ENCODE results near the gene ASTN1.

ASTN1 gene

GRCh38 chr1:177012342-177012925 is 152.1 kb downstream of the ASTN1 start:
- Histone ChIP-seq H3K9me3 (replicated peaks in 1 of 2; ENCODE audit: control insufficient read depth in 2 of 2, insufficient read depth in 1 of 2, low read depth in 1 of 2, low read length in 2 of 2) (peaks cover 0 to 2% of the 10 kb centered on the region in 2 donors), H3K23ac (ENCODE audit: low read depth, low read length, poor library complexity) (no peak overlapping the region), H4K91ac (ENCODE audit: low read depth, low read length, poor library complexity) (no peak overlapping the region), H3K36me3 (replicated peaks in 1 of 2; ENCODE audit: control insufficient read depth in 2 of 2, insufficient read depth in 2 of 2, low read length in 2 of 2) (peaks cover 0 to 6% of the 10 kb centered on the region in 2 donors), H2BK15ac (ENCODE audit: low read length) (no peak overlapping the region), H2BK12ac (ENCODE audit: low read length) (no peak overlapping the region), H3K9ac (ENCODE audit: low read depth, low read length, poor library complexity) (no peak overlapping the region), H2BK5ac (ENCODE audit: low read length) (no peak overlapping the region), H3K4me3 (ENCODE audit: low read length in 2 of 2) (no peak overlapping the region), H3K4me2 (ENCODE audit: insufficient read depth, low read length, poor library complexity, severe bottlenecking) (no peak overlapping the region), H3K18ac (ENCODE audit: low read length) (no peak overlapping the region), H2AFZ (ENCODE audit: low read length) (no peak overlapping the region), H3K14ac (ENCODE audit: low read length) (no peak overlapping the region), H2BK120ac (ENCODE audit: low read depth, low read length) (no peak overlapping the region), H3K4me1 (ENCODE audit: control insufficient read depth in 2 of 2, insufficient read depth in 1 of 2, low read depth in 1 of 2, low read length in 2 of 2) (peaks cover 0 to 4% of the 10 kb centered on the region in 2 donors), H3K27ac (replicated peaks; ENCODE audit: low read length) (no peak overlapping the region), H3K79me1 (ENCODE audit: low read depth, low read length) (no peaks in the 10 kb centered on the region), H3K4ac (ENCODE audit: low read length) (no peak overlapping the region), H4K8ac (ENCODE audit: low read depth, low read length) (no peak overlapping the region), H2AK5ac (ENCODE audit: low read depth, low read length) (no peak overlapping the region), H3K27me3 (ENCODE audit: control insufficient read depth in 3 of 3, insufficient read depth in 3 of 3, low read depth in 1 of 3, low read length in 3 of 3) (no peaks in the 10 kb centered on the region)
- no peak for DNase-seq (ENCODE audit: low spot score)
- whole genome bisulfite sequencing, 2 donors (ENCODE audit: extremely low coverage in 2 of 2, insufficient read length in 2 of 2, insufficient replicate concordance in 1 of 2): no CpG with 5 or more reads among the region's 2 CpGs

- Histone ChIP-seq H3K14ac (ENCODE audit: low read length) (no peak overlapping the region), H4K8ac (ENCODE audit: low read depth, low read length) (no peak overlapping the region), H2BK12ac (ENCODE audit: low read length) (no peak overlapping the region), H2AFZ (ENCODE audit: low read length) (no peak overlapping the region), H3K23ac (ENCODE audit: low read depth, low read length, poor library complexity) (no peak overlapping the region), H3K18ac (ENCODE audit: low read length) (no peak overlapping the region), H3K36me3 (replicated peaks in 1 of 2; ENCODE audit: control insufficient read depth in 2 of 2, insufficient read depth in 2 of 2, low read length in 2 of 2) (peaks cover 0 to 6% of the 10 kb centered on the region in 2 donors), H2BK120ac (ENCODE audit: low read depth, low read length) (no peak overlapping the region), H3K27ac (replicated peaks; ENCODE audit: low read length) (no peak overlapping the region), H3K9ac (ENCODE audit: low read depth, low read length, poor library complexity) (peak overlapping the region; percentile 71), H3K27me3 (ENCODE audit: control insufficient read depth in 3 of 3, insufficient read depth in 3 of 3, low read depth in 1 of 3, low read length in 3 of 3) (no peaks in the 10 kb centered on the region), H3K4ac (ENCODE audit: low read length) (no peak overlapping the region), H2BK15ac (ENCODE audit: low read length) (no peak overlapping the region), H3K79me1 (ENCODE audit: low read depth, low read length) (no peaks in the 10 kb centered on the region), H3K4me1 (ENCODE audit: control insufficient read depth in 2 of 2, insufficient read depth in 1 of 2, low read depth in 1 of 2, low read length in 2 of 2) (peaks cover 0 to 4% of the 10 kb centered on the region in 2 donors), H4K91ac (ENCODE audit: low read depth, low read length, poor library complexity) (no peak overlapping the region), H2BK5ac (ENCODE audit: low read length) (no peak overlapping the region), H3K9me3 (replicated peaks in 1 of 2; ENCODE audit: control insufficient read depth in 2 of 2, insufficient read depth in 1 of 2, low read depth in 1 of 2, low read length in 2 of 2) (peaks cover 0 to 2% of the 10 kb centered on the region in 2 donors), H3K4me3 (ENCODE audit: low read length in 2 of 2) (peak overlapping the region in 1 of 2 donors; percentile 58), H3K4me2 (ENCODE audit: insufficient read depth, low read length, poor library complexity, severe bottlenecking) (no peak overlapping the region), H2AK5ac (ENCODE audit: low read depth, low read length) (no peak overlapping the region)
- no CpG with 5 or more reads among the region's 1 CpG for WGBS, 2 donors (ENCODE audit: extremely low coverage in 2 of 2, insufficient read length in 2 of 2, insufficient replicate concordance in 1 of 2)
- no peak for DNase-seq (ENCODE audit: low spot score)
Measured at GRCh38 chr1:177011508-177011907, 153.0 kb downstream of the ASTN1 start.

- no peaks in the 10 kb centered on the region for H3K27me3 ChIP-seq (ENCODE audit: control insufficient read depth in 3 of 3, insufficient read depth in 3 of 3, low read depth in 1 of 3, low read length in 3 of 3)
- H3K18ac ChIP-seq (ENCODE audit: low read length): no peak overlapping the region
- H3K4me2 ChIP-seq (ENCODE audit: insufficient read depth, low read length, poor library complexity, severe bottlenecking): no peak overlapping the region
- no peak overlapping the region for H2AFZ ChIP-seq (ENCODE audit: low read length)
- H3K27ac ChIP-seq (replicated peaks; ENCODE audit: low read length): no peak overlapping the region
- no peak overlapping the region for H3K14ac ChIP-seq (ENCODE audit: low read length)
- H3K36me3 ChIP-seq (replicated peaks in 1 of 2; ENCODE audit: control insufficient read depth in 2 of 2, insufficient read depth in 2 of 2, low read length in 2 of 2): peaks cover 0 to 6% of the 10 kb centered on the region in 2 donors
- H3K23ac ChIP-seq (ENCODE audit: low read depth, low read length, poor library complexity): no peak overlapping the region
- no peak overlapping the region for H2AK5ac ChIP-seq (ENCODE audit: low read depth, low read length)
- no peak overlapping the region for H4K8ac ChIP-seq (ENCODE audit: low read depth, low read length)
- H2BK5ac ChIP-seq (ENCODE audit: low read length): no peak overlapping the region
- no peak for DNase-seq (ENCODE audit: low spot score)
- H2BK12ac ChIP-seq (ENCODE audit: low read length): no peak overlapping the region
- H3K4ac ChIP-seq (ENCODE audit: low read length): no peak overlapping the region
- H3K9me3 ChIP-seq (replicated peaks in 1 of 2; ENCODE audit: control insufficient read depth in 2 of 2, insufficient read depth in 1 of 2, low read depth in 1 of 2, low read length in 2 of 2): peaks cover 0 to 2% of the 10 kb centered on the region in 2 donors
- no CpG with 5 or more reads among the region's 1 CpG for WGBS, 2 donors (ENCODE audit: extremely low coverage in 2 of 2, insufficient read length in 2 of 2, insufficient replicate concordance in 1 of 2)
- H3K4me3 ChIP-seq (ENCODE audit: low read length in 2 of 2): no peak overlapping the region
- H2BK15ac ChIP-seq (ENCODE audit: low read length): no peak overlapping the region
- H4K91ac ChIP-seq (ENCODE audit: low read depth, low read length, poor library complexity): no peak overlapping the region
- no peak overlapping the region for H3K9ac ChIP-seq (ENCODE audit: low read depth, low read length, poor library complexity)
- no peaks in the 10 kb centered on the region for H3K79me1 ChIP-seq (ENCODE audit: low read depth, low read length)
- no peak overlapping the region for H2BK120ac ChIP-seq (ENCODE audit: low read depth, low read length)
- H3K4me1 ChIP-seq (ENCODE audit: control insufficient read depth in 2 of 2, insufficient read depth in 1 of 2, low read depth in 1 of 2, low read length in 2 of 2): peaks cover 0 to 4% of the 10 kb centered on the region in 2 donors
Measured at GRCh38 chr1:177010211-177010825, 154.2 kb downstream of the ASTN1 start.

- no peak overlapping the region for H3K9ac ChIP-seq (ENCODE audit: low read depth, low read length, poor library complexity)
- H4K8ac ChIP-seq (ENCODE audit: low read depth, low read length): no peak overlapping the region
- no peak overlapping the region for H2BK15ac ChIP-seq (ENCODE audit: low read length)
- H3K18ac ChIP-seq (ENCODE audit: low read length): no peak overlapping the region
- H3K4me1 ChIP-seq (ENCODE audit: control insufficient read depth in 2 of 2, insufficient read depth in 1 of 2, low read depth in 1 of 2, low read length in 2 of 2): peaks cover 0 to 4% of the 10 kb centered on the region in 2 donors
- no peak overlapping the region for H2AFZ ChIP-seq (ENCODE audit: low read length)
- H3K23ac ChIP-seq (ENCODE audit: low read depth, low read length, poor library complexity): no peak overlapping the region
- no peak overlapping the region for H4K91ac ChIP-seq (ENCODE audit: low read depth, low read length, poor library complexity)
- H3K27ac ChIP-seq (replicated peaks; ENCODE audit: low read length): no peak overlapping the region
- no peak overlapping the region for H2BK5ac ChIP-seq (ENCODE audit: low read length)
- H3K9me3 ChIP-seq (replicated peaks in 1 of 2; ENCODE audit: control insufficient read depth in 2 of 2, insufficient read depth in 1 of 2, low read depth in 1 of 2, low read length in 2 of 2): peaks cover 0 to 2% of the 10 kb centered on the region in 2 donors
- no peak overlapping the region for H2AK5ac ChIP-seq (ENCODE audit: low read depth, low read length)
- H3K14ac ChIP-seq (ENCODE audit: low read length): no peak overlapping the region
- no peak for DNase-seq (ENCODE audit: low spot score)
- no peak overlapping the region for H2BK12ac ChIP-seq (ENCODE audit: low read length)
- no peak overlapping the region for H2BK120ac ChIP-seq (ENCODE audit: low read depth, low read length)
- H3K27me3 ChIP-seq (ENCODE audit: control insufficient read depth in 3 of 3, insufficient read depth in 3 of 3, low read depth in 1 of 3, low read length in 3 of 3): no peaks in the 10 kb centered on the region
- peaks cover 0 to 2% of the 10 kb centered on the region in 2 donors for H3K36me3 ChIP-seq (replicated peaks in 1 of 2; ENCODE audit: control insufficient read depth in 2 of 2, insufficient read depth in 2 of 2, low read length in 2 of 2)
- no peak overlapping the region for H3K4ac ChIP-seq (ENCODE audit: low read length)
- no CpG with 5 or more reads among the region's 3 CpGs for whole genome bisulfite sequencing, 2 donors (ENCODE audit: extremely low coverage in 2 of 2, insufficient read length in 2 of 2, insufficient replicate concordance in 1 of 2)
- no peaks in the 10 kb centered on the region for H3K79me1 ChIP-seq (ENCODE audit: low read depth, low read length)
- no peak overlapping the region for H3K4me3 ChIP-seq (ENCODE audit: low read length in 2 of 2)
- no peak overlapping the region for H3K4me2 ChIP-seq (ENCODE audit: insufficient read depth, low read length, poor library complexity, severe bottlenecking)
Measured at GRCh38 chr1:177008653-177009052, 155.9 kb downstream of the ASTN1 start.
